HEK293 (cell line): ENCODE results near the gene ARGLU1.

ENCODE experiments used
- CTCF ChIP-seq: fragments of 450-650 bp; formaldehyde crosslinking; IDR thresholded peaks from 2 replicates; pipeline ENCODE4 v1.5.1; 2016; ENCODE audit warnings: missing biosample characterization, missing genetic modification characterization
- KLF16 ChIP-seq: fragments of 450-650 bp; formaldehyde crosslinking; IDR thresholded peaks from 2 replicates; pipeline ENCODE4 v1.5.1; 2017; ENCODE audit warnings: missing biosample characterization, missing genetic modification characterization
- PBX3 ChIP-seq: sonication (generic); formaldehyde crosslinking; IDR thresholded peaks from 2 replicates; pipeline ENCODE4 v1.8.1; 2022; ENCODE audit warnings: mild to moderate bottlenecking, moderate library complexity, missing genetic modification reagents
- REST ChIP-seq: fragments of 450-650 bp; formaldehyde crosslinking; IDR thresholded peaks from 2 replicates; pipeline ENCODE4 v1.5.1; 2016; ENCODE audit warnings: missing biosample characterization, missing genetic modification characterization
- TCF7L2 ChIP-seq: IDR thresholded peaks from 2 replicates; pipeline ENCODE4 v1.6.1; 2011; ENCODE audit warnings: low read depth, mild to moderate bottlenecking, inconsistent platforms, low read length, moderate library complexity, borderline replicate concordance
- ZBTB8A ChIP-seq: fragments of 450-650 bp; formaldehyde crosslinking; IDR thresholded peaks from 2 replicates; pipeline ENCODE4 v1.5.1; 2016; ENCODE audit warnings: missing biosample characterization, missing genetic modification characterization
- ZNF335 ChIP-seq: fragments of 450-650 bp; formaldehyde crosslinking; conservative IDR thresholded peaks from 2 replicates; pipeline ENCODE4 v1.5.1; 2016; ENCODE audit warnings: missing biosample characterization, missing genetic modification characterization
- ZNF639 ChIP-seq: fragments of 450-650 bp; formaldehyde crosslinking; IDR thresholded peaks from 2 replicates; pipeline ENCODE4 v1.5.1; 2016; ENCODE audit warnings: missing biosample characterization, missing genetic modification characterization
- ZNF785 ChIP-seq: fragments of 450-650 bp; formaldehyde crosslinking; IDR thresholded peaks from 2 replicates; pipeline ENCODE4 v1.5.1; 2016; ENCODE audit warnings: missing biosample characterization, missing genetic modification characterization

- TF ChIP-seq ZNF335: no peak
- TF ChIP-seq CTCF (tag by site-specific recombination): no peak
- no peak for TF ChIP-seq ZBTB8A
- TF ChIP-seq ZNF785 (tag by site-specific recombination): no peak
- TF ChIP-seq ZNF639 (tag by site-specific recombination): no peak
- no peak for TF ChIP-seq PBX3 (CRISPR knock-in tag)
- no peak for TF ChIP-seq TCF7L2
- TF ChIP-seq KLF16 (tag by site-specific recombination): no peak
- TF ChIP-seq REST: no peak
Measured at GRCh38 chr13:106505732-106506131, 62.2 kb downstream of the ARGLU1 start.
